ENCODE data around the gene FGF19.

The FGF19 gene

DNA sequence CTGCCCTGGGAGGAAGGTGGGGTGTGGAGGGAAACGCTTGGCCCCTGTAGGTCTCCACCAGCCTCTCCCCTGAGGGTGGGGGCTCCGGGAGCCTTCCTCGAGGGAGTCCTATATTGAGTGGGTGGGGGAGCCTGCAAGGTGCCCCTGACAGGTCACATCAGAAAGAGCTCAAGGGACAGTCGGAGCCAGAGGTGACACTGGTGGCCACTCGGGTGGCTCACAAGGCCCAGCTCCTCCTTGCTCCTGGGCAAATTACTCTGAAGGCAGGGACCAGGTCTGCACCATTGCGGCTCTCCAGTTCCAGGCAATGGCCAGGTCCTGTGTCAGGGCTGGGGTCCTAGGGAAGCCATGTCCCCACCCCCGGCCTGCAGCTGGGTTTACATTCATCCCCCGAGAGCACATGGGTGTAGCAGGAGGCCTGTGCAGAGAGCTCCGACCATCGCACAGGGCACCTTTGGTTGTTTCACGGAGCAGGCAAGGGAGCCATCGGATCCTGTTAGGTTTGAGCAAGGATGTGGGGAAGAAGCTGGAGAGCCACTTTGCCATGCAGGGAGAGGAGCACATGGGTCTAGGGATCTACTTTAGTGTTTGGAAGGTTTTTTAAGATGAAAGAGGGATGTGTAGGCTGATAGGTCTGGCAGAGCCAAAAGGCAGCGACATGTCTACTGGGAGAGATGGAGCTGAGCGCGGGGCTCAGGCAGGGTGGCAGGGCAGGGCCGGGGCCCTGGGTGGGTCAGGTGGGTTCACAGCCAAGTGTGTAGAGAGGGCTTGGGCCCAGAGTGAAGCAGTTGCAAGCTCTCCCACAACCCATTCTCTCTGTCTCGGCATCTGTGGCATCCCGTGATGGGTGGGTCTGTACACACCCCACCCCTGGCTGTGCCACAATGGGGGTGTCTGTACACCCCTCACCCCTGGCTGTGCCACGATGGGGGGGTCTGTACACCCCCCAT, 48.1 kb downstream of the FGF19 start:
- DNase-seq (ENCODE audit: low spot score): no peak

DNA sequence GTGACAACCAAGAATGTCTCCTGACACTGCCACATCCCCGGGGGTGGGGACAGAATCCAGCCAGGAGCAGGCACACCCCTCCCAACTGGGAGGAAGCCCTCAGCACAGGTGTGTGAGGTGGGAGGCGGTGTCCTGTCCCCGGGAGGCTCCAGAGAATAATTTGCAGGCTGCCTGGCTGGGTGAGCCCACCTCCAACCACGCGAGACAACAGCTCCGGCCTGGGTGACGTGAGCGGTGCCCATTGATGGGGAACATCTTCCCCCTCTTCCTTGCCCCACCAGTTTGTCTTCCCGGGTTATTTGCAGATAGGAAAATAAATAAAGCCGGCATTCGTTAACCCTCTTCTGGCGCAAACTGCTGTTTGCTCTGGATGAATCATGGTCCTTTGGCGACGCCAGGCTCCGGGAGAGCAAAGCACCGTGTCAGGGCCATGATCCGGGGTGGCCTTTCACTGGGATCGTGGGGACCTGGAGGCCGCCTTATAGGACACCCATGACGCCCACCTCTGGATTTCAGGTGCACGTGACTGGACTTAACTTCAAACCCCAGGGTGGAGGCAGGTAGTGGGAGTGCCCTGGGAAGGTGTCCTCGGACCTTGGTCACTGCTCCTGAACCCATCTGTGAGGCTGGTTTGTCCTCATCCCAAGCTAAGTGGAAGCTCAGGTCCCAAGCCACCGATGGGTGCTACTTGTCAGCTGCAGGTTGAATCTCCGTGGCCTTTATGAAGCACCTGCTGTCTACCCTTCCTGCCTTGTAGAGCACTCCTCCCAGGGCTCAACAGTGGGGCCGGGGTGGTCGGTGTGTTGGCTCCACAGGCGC, 49.0 kb downstream of the FGF19 start:
- DNase-seq (ENCODE audit: low spot score): no peak

DNA sequence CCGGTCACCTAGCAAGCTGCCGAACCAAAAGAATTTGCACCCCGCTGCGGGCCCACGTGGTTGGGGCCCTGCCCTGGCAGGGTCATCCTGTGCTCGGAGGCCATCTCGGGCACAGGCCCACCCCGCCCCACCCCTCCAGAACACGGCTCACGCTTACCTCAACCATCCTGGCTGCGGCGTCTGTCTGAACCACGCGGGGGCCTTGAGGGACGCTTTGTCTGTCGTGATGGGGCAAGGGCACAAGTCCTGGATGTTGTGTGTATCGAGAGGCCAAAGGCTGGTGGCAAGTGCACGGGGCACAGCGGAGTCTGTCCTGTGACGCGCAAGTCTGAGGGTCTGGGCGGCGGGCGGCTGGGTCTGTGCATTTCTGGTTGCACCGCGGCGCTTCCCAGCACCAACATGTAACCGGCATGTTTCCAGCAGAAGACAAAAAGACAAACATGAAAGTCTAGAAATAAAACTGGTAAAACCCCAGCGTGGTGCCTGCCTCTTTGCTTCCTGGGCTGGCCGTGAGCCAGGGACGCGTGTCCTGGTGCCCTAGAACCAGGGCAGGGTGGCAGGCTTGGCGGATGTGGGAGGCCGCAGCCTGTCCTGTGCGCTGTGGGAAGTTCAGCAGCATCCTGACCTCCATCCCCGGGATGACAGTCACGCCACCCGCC, 49.7 kb downstream of the FGF19 start:
- no peak for DNase-seq (ENCODE audit: low spot score)

DNA sequence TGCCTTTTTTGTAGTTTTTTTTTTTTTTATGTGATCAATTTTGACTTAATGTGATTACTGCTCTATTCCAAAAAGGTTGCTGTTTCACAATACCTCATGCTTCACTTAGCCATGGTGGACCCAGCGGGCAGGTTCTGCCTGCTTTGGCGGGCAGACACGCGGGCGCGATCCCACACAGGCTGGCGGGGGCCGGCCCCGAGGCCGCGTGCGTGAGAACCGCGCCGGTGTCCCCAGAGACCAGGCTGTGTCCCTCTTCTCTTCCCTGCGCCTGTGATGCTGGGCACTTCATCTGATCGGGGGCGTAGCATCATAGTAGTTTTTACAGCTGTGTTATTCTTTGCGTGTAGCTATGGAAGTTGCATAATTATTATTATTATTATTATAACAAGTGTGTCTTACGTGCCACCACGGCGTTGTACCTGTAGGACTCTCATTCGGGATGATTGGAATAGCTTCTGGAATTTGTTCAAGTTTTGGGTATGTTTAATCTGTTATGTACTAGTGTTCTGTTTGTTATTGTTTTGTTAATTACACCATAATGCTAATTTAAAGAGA, 50.3 kb downstream of the FGF19 start:
- DNase-seq (ENCODE audit: low spot score): no peak

GRCh38 chr11:69652999-69653398, 50.8 kb downstream of the FGF19 start:
- no peak for DNase-seq (ENCODE audit: low spot score)

DNA sequence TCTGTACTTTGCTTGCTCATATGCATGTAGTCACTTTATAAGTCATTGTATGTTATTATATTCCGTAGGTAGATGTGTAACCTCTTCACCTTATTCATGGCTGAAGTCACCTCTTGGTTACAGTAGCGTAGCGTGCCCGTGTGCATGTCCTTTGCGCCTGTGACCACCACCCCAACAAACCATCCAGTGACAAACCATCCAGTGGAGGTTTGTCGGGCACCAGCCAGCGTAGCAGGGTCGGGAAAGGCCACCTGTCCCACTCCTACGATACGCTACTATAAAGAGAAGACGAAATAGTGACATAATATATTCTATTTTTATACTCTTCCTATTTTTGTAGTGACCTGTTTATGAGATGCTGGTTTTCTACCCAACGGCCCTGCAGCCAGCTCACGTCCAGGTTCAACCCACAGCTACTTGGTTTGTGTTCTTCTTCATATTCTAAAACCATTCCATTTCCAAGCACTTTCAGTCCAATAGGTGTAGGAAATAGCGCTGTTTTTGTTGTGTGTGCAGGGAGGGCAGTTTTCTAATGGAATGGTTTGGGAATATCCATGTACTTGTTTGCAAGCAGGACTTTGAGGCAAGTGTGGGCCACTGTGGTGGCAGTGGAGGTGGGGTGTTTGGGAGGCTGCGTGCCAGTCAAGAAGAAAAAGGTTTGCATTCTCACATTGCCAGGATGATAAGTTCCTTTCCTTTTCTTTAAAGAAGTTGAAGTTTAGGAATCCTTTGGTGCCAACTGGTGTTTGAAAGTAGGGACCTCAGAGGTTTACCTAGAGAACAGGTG, 51.8 kb downstream of the FGF19 start:
- no peak for DNase-seq (ENCODE audit: low spot score)

- DNase-seq (ENCODE audit: low spot score): no peak
These were observed 52.9 kb downstream of the FGF19 start for GRCh38 chr11:69650832-69651344.

DNA sequence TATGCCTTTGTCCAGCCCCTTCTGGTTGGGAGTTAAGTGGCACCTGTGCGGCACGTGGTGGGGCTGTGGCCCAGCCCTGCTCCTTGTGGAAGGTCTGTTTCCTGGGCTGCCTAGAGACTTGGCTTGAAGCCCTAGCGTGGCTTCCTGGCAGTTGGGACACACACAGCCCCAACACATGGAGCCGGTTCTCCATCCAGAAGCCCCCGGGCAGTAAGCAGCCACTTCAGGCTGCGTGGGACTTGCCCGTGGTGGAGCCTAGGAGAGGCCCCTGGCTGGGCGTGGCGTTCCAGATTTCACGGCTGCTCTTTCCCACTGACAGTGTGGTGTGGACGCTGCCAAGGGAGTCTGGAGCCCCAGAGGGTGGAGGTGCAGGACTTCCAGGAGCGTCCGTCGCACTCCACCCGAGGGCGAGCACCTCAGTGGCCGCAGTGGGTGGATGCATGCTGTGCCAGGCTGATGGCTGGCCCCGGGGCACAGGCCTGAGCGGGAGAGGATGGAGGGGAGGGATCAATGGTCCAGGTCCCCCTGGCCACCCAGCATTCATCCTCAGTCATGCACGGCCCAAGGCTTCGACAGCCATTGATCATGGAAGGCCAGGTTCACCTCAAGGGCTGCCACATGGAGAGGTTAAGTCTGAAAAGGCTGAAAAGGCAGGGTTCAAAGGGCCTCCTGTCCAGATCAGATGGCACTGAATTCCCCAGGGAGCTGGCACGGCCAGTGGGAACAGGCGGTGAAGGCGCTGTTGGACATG, 53.6 kb downstream of the FGF19 start:
- DNase-seq (ENCODE audit: low spot score): no peak

- no peak for DNase-seq (ENCODE audit: low spot score)
These were observed 54.3 kb downstream of the FGF19 start for GRCh38 chr11:69649576-69649900.

DNA sequence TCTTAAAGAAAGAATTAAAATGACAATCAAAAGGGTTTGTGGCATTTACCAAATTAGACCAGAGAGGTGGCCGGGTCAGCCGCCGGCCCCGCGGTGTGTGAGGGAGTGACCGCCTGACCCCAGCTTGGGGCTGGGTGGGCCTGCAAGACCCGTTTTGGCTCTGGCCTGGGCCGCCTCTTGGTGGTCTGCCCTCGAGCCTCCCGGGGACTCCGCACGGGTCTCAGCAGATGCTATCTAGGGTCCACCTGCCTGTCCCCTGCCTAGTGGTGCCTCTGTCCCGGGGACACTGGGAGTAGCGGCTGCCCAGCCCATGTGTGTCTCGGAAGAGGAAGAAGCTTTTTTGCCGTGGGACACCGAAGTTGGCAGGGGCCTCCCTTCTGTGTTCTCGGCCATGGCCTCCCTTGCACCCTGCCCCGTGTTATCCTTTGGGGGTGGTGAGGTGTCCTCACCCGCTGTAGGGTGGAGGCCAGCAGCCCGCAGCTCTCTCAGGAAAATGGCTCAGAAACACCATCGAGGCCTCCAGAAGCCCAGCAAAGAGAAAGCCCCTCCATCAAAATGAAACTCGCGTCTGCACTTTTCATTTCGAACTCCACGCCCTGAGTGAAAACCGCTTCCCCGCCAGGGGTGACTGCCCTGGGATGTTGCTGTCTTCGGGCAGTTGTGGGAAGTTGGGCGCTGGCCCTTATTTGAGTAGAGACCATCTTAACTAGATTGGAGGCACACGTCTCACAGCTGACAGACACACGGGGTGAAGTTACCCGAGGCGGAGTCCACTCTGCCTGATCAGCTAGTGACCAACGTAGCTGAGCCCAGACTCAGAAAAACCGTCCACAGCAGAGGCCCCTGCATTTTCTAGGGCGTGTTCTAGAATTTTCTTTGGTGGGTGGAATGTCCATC, 54.9 kb downstream of the FGF19 start:
- no peak for DNase-seq (ENCODE audit: low spot score)

All from COLO829 (cell line).